HepG2 (cell line): ENCODE results near the gene MIF. TPM values are rescaled to one million over a fixed set of nuclear protein-coding genes. Genes with fewer than 3 reads are reported as not detected.
A peak's percentile ranks its signal among the peaks of the same experiment; 100 is the strongest.
"Not testable (repeated sequence)": the region's sequence is repeated elsewhere in the genome, so short reads cannot be mapped to it uniquely, and the experiment has no call there.

Source experiments
- ARID4A ChIP-seq: sonication (generic); formaldehyde crosslinking; IDR thresholded peaks from 2 replicates; pipeline ENCODE4 v1.5.0; 2020; ENCODE audit warnings: mild to moderate bottlenecking, missing genetic modification reagents, borderline replicate concordance
- ATF2 ChIP-seq: sonication (generic); formaldehyde crosslinking; IDR thresholded peaks from 2 replicates; pipeline ENCODE4 v1.4.0; 2020; ENCODE audit warnings: missing genetic modification reagents
- BCL6 ChIP-seq: IDR thresholded peaks from 2 replicates; pipeline ENCODE4 v1.6.1; 2016; ENCODE audit warnings: missing genetic modification reagents, missing compliant biosample characterization
- DPF2 ChIP-seq: sonication (generic); formaldehyde crosslinking; IDR thresholded peaks from 2 replicates; pipeline ENCODE4 v1.4.0; 2020; ENCODE audit warnings: mild to moderate bottlenecking, low read depth, missing genetic modification reagents, borderline replicate concordance
- FOXA1 ChIP-seq, 2 experiments: fragments of 450-650 bp in 1 of 2; sonication (generic) in 1 of 2; formaldehyde crosslinking in 1 of 2; IDR thresholded peaks; 2 replicates each; pipeline versions ENCODE4 v1.4.0 to v1.6.1; 2016 to 2020; ENCODE audit warnings: missing genetic modification reagents in 1 of 2
- HDAC1 ChIP-seq: sonication (generic); formaldehyde crosslinking; IDR thresholded peaks from 2 replicates; pipeline ENCODE4 v1.5.1; 2020; ENCODE audit warnings: mild to moderate bottlenecking, missing genetic modification reagents
- HDAC2 ChIP-seq: sonication (generic); formaldehyde crosslinking; IDR thresholded peaks from 2 replicates; pipeline ENCODE4 v1.4.0; 2020; ENCODE audit warnings: missing genetic modification reagents
- HMG20A ChIP-seq: IDR thresholded peaks from 2 replicates; pipeline ENCODE4 v1.6.1; 2016; ENCODE audit warnings: borderline replicate concordance
- HNF4A ChIP-seq: sonication (generic); formaldehyde crosslinking; IDR thresholded peaks from 2 replicates; pipeline ENCODE4 v1.4.0; 2020; ENCODE audit warnings: missing genetic modification reagents
- JUNB ChIP-seq: sonication (generic); formaldehyde crosslinking; IDR thresholded peaks from 2 replicates; pipeline ENCODE4 v1.8.0; 2022; ENCODE audit warnings: missing genetic modification reagents, mild to moderate bottlenecking, borderline replicate concordance
- KLF16 ChIP-seq, 2 experiments: sonication (generic) in 1 of 2; formaldehyde crosslinking in 1 of 2; IDR thresholded peaks; 2 replicates each; pipeline versions ENCODE4 v1.6.1 to v1.8.0; 2016 to 2023; ENCODE audit warnings: missing genetic modification reagents in 2 of 2, missing compliant biosample characterization in 1 of 2
- MIER3 ChIP-seq: IDR thresholded peaks from 2 replicates; pipeline ENCODE4 v1.6.1; 2016; ENCODE audit warnings: missing compliant biosample characterization, borderline replicate concordance
- NR2C2 ChIP-seq: sonication (generic); formaldehyde crosslinking; IDR thresholded peaks from 2 replicates; pipeline ENCODE4 v1.4.0; 2020; ENCODE audit warnings: missing genetic modification reagents, mild to moderate bottlenecking, moderate library complexity, borderline replicate concordance
- NR2F6 ChIP-seq, 2 experiments: IDR thresholded peaks; 2 replicates each; pipeline ENCODE4 v1.6.1; 2016; ENCODE audit warnings: antibody characterized with exemption in 1 of 2, mild to moderate bottlenecking in 1 of 2
- PAXIP1 ChIP-seq: sonication (generic); formaldehyde crosslinking; conservative IDR thresholded peaks from 2 replicates; pipeline ENCODE4 v1.4.0; 2020; ENCODE audit warnings: mild to moderate bottlenecking, missing genetic modification reagents, moderate library complexity
- RXRB ChIP-seq: IDR thresholded peaks from 2 replicates; pipeline ENCODE4 v1.6.1; 2016; ENCODE audit warnings: borderline replicate concordance, missing genetic modification reagents, missing compliant biosample characterization
- SAP130 ChIP-seq: IDR thresholded peaks from 2 replicates; pipeline ENCODE4 v1.6.1; 2016; ENCODE audit warnings: low read depth
- YEATS4 ChIP-seq: sonication (generic); formaldehyde crosslinking; IDR thresholded peaks from 2 replicates; pipeline ENCODE4 v1.4.0; 2020; ENCODE audit warnings: missing genetic modification reagents, borderline replicate concordance
- ZNF3 ChIP-seq: IDR thresholded peaks from 2 replicates; pipeline ENCODE4 v1.7.0; 2017; ENCODE audit warnings: inconsistent platforms
- ZNF614 ChIP-seq: IDR thresholded peaks from 2 replicates; pipeline ENCODE4 v1.6.1; 2018; ENCODE audit warnings: missing biosample characterization, missing genetic modification reagents, inconsistent platforms, borderline replicate concordance
- polyA plus RNA-seq, 8 experiments: library from polyadenylated mRNA; depleted of rRNA in 3 of 8; stranded (reverse) in 7 of 8; unstranded in 1 of 8; fragments of >200 nt; fragmentation: Illumina TruSeq in 4 of 8; extraction: Trizol in 4 of 8; gene quantifications; 2 replicates each; pipeline versions ENCODE4 v1.2.1 to v1.2.3, GENCODE V29; 2011 to 2016; ENCODE audit warnings: low read depth in 4 of 8, missing spikeins in 1 of 8, mixed read lengths in 1 of 8; ENCODE audit not compliant: insufficient read depth in 1 of 8
- total RNA-seq, 5 experiments: library from RNA; depleted of rRNA; stranded (reverse); fragments of >200 nt; fragmentation: Illumina TruSeq; extraction: Trizol; gene quantifications; 2 replicates each; pipeline ENCODE4 v1.2.3, GENCODE V29; 2016; ENCODE audit warnings: low read depth in 1 of 5

The MIF gene
- total and polyA plus RNA-seq, 2 of the 13 experiments (the other 11 are each of a cell fraction or from before 2014, with no cell fraction given), result 634 to 675 TPM

- 0 out of 2 replicates have a peak, but pooled peaks have one; percentile 32 for TF ChIP-seq DPF2 (CRISPR knock-in tag)
- TF ChIP-seq HDAC2 (CRISPR knock-in tag), result peak; percentile 49; the same call in 1 of the 2 replicates
- peak; percentile 40; the same call in 1 of the 2 replicates for TF ChIP-seq NR2F6 (IDR thresholded peaks at IDR 0.05)
- TF ChIP-seq NR2F6 (CRISPR knock-in tag; IDR thresholded peaks at IDR 0.05), result peak; percentile 64; the same call in 1 of the 2 replicates
- peak; percentile 33 for TF ChIP-seq HNF4A
- TF ChIP-seq HDAC1, result peak; percentile 60; the same call in 1 of the 2 replicates
- TF ChIP-seq SAP130, result peak; percentile 69
- peak in 1 of 2 experiments; percentile 26; a peak in 1 of 4 replicates for TF ChIP-seq KLF16 (CRISPR knock-in tag; IDR thresholded peaks at IDR 0.05)
- peak; percentile 73; the same call in 1 of the 2 replicates for TF ChIP-seq HMG20A (CRISPR knock-in tag)
- peak; percentile 92 for TF ChIP-seq JUNB (CRISPR knock-in tag)
- peak; percentile 32; the same call in 1 of the 2 replicates for TF ChIP-seq NR2C2 (CRISPR knock-in tag)
- TF ChIP-seq ATF2 (CRISPR knock-in tag), result peak; percentile 59; the same call in 1 of the 2 replicates
- TF ChIP-seq FOXA1 (IDR thresholded peaks at IDR 0.05), result not testable (repeated sequence)
- peak; percentile 55 for TF ChIP-seq FOXA1 (CRISPR knock-in tag; IDR thresholded peaks at IDR 0.05)
- TF ChIP-seq ZNF614 (CRISPR knock-in tag), result peak; percentile 63; the same call in 1 of the 2 replicates
- TF ChIP-seq ARID4A (CRISPR knock-in tag), result peak; percentile 48; the same call in 1 of the 2 replicates
- 0 out of 2 replicates have a peak, but pooled peaks have one; percentile 28 for TF ChIP-seq MIER3 (CRISPR knock-in tag)
- peak; percentile 37; the same call in 1 of the 2 replicates for TF ChIP-seq PAXIP1
- peak; percentile 59; the same call in 1 of the 2 replicates for TF ChIP-seq RXRB
- TF ChIP-seq BCL6 (CRISPR knock-in tag), result peak; percentile 32; the same call in 1 of the 2 replicates
- TF ChIP-seq ZNF3, result peak; percentile 82
- peak; percentile 41; the same call in 1 of the 2 replicates for TF ChIP-seq YEATS4 (CRISPR knock-in tag)
Measured at GRCh38 chr22:23921586-23922201, 27.5 kb downstream of the MIF start (continued).
